ENCODE measurements around the gene TBCEL.
"Not testable (repeated sequence)": the region's sequence is repeated elsewhere in the genome, so short reads cannot be mapped to it uniquely, and the experiment has no call there.

TBCEL gene

GRCh38 chr11:121109471-121109870 is 85.6 kb downstream of the TBCEL start:
- no peak for DNase-seq

GRCh38 chr11:121109916-121110586 is 86.1 kb downstream of the TBCEL start:
- DNase-seq, result no peak

- no peak for DNase-seq
Observed at GRCh38 chr11:121110871-121111724, 87.2 kb downstream of the TBCEL start.

- peak; percentile 56 for DNase-seq
Observed at GRCh38 chr11:121112498-121113455, 88.9 kb downstream of the TBCEL start.

- no peak for DNase-seq
Observed at GRCh38 chr11:121113611-121114010, 89.7 kb downstream of the TBCEL start.

GRCh38 chr11:121115024-121115423 is 91.1 kb downstream of the TBCEL start:
- not testable (repeated sequence) for DNase-seq

GRCh38 chr11:121117788-121118187 is 93.9 kb downstream of the TBCEL start:
- no peak for DNase-seq

- DNase-seq, result no peak
Observed at GRCh38 chr11:121119440-121119839, 95.5 kb downstream of the TBCEL start.

- DNase-seq, result no peak
Observed at GRCh38 chr11:121122328-121122727, 98.4 kb downstream of the TBCEL start.

GRCh38 chr11:121123496-121124069 is 99.7 kb downstream of the TBCEL start:
- no peak for DNase-seq

- no peak for DNase-seq
Observed at GRCh38 chr11:121127809-121128208, 103.9 kb downstream of the TBCEL start.

GRCh38 chr11:121129362-121130340 is 105.7 kb downstream of the TBCEL start:
- DNase-seq, result no peak

GRCh38 chr11:121131656-121132055 is 107.8 kb downstream of the TBCEL start:
- no peak for DNase-seq

GRCh38 chr11:121132211-121132976 is 108.5 kb downstream of the TBCEL start:
- no peak for DNase-seq

- no peak for DNase-seq
Observed at GRCh38 chr11:121134741-121135312, 110.9 kb downstream of the TBCEL start.

- DNase-seq, result no peak
Observed at GRCh38 chr11:121137005-121137404, 113.1 kb downstream of the TBCEL start.

GRCh38 chr11:121138259-121138658 is 114.4 kb downstream of the TBCEL start:
- no peak for DNase-seq

GRCh38 chr11:121140369-121140768 is 116.5 kb downstream of the TBCEL start:
- DNase-seq, result no peak

Measured in activated CD4-positive, alpha-beta T cell treated with anti-CD3 and anti-CD28 coated beads, Interleukin-2, Interleukin-6, amounts not matched to agents 100 ng/mL and 50 ng/mL, durations not matched to agents 16 hours and 8 hours (primary cell).